SW 1271 (cell line): ENCODE data around the gene RBM43.
"Not testable (repeated sequence)": the region's sequence is repeated elsewhere in the genome, so short reads cannot be mapped to it uniquely, and the experiment has no call there.

Experiments
- DNase-seq, 2 experiments: peaks; one replicate each; lab custom pipeline; 2025; lab: John Stamatoyannopoulos, UW

RBM43 gene

GRCh38 chr2:151261231-151261976 is at the start of gene RBM43:
Gene RBM43, minus strand, starts transcription at chr2:151261863. Its CDS starts 136 bp downstream, at chr2:151261727.
- peak; percentile 66 to 90 for DNase-seq

DNA sequence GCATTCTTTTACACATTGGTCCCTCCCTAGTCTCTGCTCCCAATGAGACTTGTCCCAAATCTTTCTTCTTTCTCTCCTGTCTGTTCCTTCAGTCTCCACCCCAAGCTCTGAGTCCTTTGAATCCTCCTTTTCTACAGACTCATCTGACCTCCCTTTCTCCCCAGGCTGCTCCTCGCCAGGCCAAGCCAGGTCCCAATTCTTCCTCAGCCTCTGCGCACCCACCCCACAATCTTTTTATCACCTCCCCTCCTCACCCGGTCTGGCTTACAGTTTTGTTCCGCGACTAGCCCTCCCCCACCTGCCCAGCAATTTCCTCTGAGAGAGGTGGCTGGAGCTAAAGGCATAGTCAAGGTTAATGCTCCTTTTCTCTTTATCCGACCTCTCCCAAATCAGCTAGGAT is 48.6 kb upstream of the RBM43 start:
- DNase-seq: not testable (repeated sequence)

GRCh38 chr2:151306621-151307020 is 45.0 kb upstream of the RBM43 start:
- DNase-seq: no peak

GRCh38 chr2:151305129-151305691 is 43.5 kb upstream of the RBM43 start:
- no peak for DNase-seq

GRCh38 chr2:151302879-151303278 is 41.2 kb upstream of the RBM43 start:
- no peak for DNase-seq

DNA sequence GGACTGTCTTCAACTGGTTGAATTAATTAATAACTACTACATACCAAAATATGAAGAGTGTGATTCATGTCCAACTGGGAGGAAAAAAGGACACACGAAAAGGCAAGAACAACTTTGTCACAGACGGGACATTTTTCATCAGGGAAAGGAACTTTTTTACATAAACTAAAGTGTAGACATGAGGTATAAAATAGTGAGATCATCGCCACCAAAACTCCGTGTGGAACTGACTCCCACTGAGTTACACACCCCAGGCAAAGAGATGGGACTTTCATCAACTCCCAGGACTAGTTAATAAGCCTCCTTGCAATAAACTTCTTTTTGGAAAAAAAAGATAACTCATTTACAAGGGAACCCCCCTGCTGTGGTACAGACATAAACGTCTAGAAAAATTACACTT is 40.7 kb upstream of the RBM43 start:
- no peak for DNase-seq

DNA sequence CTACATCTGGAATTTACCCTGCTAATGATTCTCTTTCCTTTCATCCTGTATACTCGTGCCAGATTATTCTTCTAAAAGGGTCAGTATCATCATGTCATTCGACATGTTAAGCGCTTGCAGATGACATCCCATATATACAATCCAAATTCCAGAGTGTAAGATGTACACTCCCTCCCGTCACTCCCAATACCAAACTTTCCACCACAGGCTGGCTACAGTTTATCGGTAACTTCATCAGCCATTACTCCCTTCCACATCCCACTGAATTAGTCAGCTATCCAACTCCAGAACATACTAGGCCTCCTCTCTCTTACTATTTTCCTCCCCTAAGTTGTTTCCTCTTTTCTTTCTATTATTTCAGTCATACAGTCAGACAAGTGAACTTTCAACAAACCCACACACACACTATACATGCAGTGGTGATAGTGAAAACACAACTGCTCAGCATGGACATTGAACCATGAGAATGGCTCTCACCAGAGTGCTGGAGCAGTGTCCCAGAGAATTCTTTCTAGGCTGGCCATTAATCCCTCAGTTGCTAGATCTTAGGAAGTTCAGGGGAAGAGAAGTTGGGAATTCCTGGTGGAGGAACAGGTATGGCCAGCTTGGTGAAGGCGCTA is 38.4 kb upstream of the RBM43 start:
- DNase-seq: no peak

GRCh38 chr2:151297882-151298281 is 36.2 kb upstream of the RBM43 start:
- DNase-seq: no peak

DNA sequence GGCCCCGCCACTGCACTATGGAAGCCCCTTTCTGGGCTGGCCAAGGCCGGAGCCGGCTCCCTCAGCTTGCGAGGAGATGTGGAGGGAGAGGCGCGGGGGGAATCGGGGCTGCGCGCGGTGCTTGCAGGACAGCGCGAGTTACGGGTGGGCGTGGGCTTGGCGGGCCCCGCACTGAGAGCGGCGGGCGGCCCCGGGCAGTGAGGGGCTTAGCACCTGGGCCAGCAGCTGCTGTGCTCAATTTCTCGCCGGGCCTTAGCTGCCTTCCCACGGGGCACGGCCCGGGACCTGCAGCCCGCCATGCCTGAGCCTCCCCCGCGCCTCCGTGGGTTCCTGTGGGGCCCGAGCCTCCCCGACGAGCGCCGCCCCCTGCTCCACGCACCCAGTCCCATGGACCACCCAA is 34.3 kb upstream of the RBM43 start:
- DNase-seq: not testable (repeated sequence)

DNA sequence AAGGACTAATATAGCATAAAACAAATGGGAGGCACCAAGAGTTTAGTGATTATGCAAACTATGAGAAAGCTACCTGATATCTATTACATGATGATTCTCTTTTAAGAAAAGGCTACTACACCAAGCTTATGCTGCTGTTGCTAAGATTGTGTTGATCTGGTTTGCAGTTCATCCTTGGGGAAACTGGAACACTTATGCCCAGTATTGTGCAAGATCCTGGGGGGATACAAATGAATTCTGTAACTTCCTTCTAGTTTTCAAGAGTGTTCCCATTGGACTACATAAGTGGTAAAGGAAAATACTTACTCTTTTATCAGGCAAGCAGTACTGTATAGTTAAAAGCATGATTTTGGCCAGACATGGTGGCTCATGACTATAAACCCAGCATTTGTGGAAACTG is 30.9 kb upstream of the RBM43 start:
- DNase-seq: no peak

GRCh38 chr2:151292141-151292540 is 30.5 kb upstream of the RBM43 start:
- no peak for DNase-seq

- no peak for DNase-seq
Observed at GRCh38 chr2:151291224-151291623, 29.6 kb upstream of the RBM43 start.

GRCh38 chr2:151289972-151290866 is 28.6 kb upstream of the RBM43 start:
- DNase-seq: peak in 1 of 2 experiments; percentile 13

- no peak for DNase-seq
Observed at GRCh38 chr2:151287513-151288250, 26.0 kb upstream of the RBM43 start.

DNA sequence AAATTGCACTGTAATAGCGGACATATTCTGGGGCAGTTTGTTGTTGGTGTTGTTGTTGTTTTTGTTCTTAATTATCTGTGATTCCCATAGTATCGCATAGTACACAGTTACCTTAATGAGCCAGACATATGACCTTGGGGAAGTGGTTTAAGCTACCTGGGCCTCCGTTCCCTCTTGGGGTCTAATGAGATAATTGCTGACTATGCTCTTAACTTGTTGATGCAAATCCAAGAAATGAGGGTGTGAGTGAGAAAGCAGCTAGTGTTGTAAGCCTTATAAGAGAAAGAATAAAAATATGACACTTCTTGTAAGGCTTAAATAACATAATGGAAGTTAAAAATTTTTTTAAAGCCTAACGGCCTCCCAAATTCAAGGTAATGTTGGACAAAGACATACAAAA is 20.7 kb upstream of the RBM43 start:
- no peak for DNase-seq

DNA sequence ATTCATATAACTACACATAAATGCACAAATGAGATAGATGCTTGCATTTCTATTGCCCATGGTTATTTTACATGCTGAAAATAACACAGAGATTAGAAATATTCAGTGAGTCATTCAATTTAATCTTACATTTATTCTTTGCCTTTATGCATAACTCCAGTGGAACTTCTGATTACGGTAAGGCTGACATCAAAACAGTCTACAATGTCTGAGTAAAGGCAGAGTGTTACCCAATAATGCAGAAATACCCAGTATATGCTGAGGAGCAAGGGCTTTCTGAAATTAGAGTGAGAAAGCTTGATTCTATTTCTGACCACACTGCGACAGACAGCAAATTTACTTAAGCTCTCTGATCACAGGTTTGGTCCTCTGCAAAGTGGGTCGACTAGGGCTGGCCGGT is 18.6 kb upstream of the RBM43 start:
- no peak for DNase-seq

- DNase-seq: no peak
Observed at GRCh38 chr2:151278487-151278886, 16.8 kb upstream of the RBM43 start.

DNA sequence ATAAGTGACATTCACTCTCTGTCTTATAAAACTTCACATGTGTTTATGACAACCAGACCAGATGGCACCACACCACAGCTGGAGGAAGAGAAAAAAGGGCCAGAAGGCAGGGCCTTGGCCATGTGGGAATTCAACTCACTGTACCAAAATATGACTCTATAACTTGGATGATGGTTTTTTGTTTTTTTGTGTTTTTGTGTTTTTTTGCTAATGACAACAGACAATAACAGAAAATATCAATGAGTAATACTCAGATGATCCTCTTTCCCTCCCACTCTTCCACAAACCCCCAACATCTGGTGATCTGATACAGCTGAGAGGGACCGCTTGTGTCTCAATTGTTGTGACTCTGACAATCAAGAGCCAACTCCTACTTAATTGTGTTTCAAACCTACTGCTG is 15.4 kb upstream of the RBM43 start:
- DNase-seq: no peak

GRCh38 chr2:151275291-151275690 is 13.6 kb upstream of the RBM43 start:
- DNase-seq: no peak

GRCh38 chr2:151271824-151272223 is 10.2 kb upstream of the RBM43 start:
- DNase-seq: no peak

GRCh38 chr2:151269798-151270568 is 8.3 kb upstream of the RBM43 start:
- no peak for DNase-seq
